ENCODE results near the gene OTULINL. TPM values are rescaled to one million over a fixed set of nuclear protein-coding genes. Genes with fewer than 3 reads are reported as not detected.

The OTULINL gene
- total RNA-seq, 1 donor from 2014 or later = 4.4 TPM

DNA sequence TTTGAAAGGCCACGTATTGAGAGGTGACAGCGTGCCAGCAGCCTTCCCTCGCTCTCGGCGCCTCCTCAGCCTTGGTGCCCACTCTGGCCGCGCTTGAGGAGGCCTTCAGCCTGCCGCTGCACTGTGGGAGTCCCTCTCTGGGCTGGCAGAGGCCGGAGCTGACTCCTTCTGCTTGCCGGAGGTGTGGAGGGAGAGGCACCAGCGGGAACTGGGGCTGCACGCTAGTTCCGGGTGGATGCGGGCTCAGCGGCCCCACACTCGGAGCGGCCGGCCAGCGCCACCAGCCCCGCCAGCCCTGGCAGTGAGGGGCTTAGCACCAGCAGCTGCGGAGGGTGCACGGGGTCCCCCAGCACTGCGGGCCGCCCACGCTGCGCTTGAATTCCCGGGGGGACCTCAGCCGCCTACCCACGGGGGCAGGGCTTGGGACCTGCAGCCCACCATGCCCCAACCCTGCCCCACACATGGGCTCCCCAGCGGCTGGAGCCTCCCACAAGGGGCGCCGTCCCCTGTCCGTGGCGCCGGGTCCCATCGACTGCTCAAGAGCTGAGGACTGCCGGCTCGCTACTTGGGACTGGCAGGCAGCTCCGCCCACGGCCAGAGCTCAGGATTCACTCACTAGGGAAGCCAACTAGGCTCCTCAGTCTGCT, 4.4 kb upstream of the OTULINL start:
- DNase-seq = no peak

DNA sequence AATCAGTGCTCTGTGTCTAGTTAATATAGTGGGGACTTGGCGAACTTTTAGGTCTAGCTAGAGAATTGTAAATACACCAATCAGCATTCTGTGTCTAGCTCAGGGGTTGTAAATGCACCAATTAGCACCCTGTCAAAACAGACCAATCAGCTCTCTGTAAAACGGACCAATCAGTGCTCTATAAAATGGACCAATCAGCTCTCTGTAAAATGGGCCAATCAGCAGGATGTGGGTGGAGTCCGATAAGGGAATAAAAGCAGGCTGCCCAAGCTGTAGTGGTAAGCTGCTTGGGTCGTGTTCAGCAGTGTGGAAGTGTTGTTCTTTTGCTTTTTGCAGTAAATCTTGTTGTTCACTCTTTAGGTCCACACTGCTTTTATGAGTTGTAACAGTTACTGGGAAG, 3.6 kb upstream of the OTULINL start:
- DNase-seq = no peak

DNA sequence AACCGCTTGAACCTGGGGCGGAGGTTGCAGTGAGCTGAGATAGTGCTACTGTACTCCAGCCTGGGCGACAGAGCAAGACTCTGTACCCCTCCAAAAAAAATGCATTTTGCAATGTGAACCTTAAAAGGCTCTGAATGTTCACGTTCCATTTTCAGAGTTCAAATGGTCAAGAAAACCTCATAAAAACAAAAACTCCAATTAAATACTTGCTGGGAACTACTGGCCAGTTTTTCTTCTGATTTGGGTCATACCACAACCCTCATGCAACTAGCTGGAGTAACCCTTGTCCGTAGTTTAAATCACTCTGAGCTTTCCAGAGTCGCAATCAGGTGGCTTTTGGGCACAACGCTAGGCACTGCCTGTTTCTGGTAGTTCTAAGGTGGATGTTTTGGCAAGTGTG, 2.3 kb upstream of the OTULINL start:
- no peak for DNase-seq

DNA sequence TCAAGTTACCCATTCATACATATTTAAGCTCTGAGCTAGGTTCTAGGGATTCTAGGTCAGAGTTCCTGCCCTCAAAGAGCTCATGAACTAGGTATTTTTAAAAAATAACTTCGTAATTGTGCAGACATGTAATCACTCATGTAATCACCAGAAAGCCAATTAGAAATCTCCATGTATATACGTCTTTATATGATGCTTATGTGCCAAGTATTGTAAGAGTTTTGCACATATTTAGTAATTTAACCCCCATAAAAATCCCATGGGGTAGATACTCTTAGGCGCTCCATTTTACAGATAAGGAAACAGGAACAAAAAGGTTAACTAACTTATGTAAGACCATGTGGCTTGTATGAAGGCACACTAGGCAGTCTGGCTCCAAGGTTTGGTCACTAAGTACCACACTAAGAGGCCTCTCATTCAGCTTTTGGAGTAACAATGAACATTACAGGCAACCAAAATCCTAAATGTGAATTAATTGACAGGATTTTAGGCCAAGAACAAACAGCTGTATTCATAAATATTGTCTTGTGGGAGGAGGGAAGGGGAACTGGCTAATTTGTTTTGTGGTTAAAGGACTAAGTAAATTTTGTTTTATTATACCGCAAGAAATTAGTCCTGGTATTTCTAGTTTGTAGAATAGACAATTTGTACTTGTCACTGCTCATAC, 1.7 kb upstream of the OTULINL start:
- no peak for DNase-seq

DNA sequence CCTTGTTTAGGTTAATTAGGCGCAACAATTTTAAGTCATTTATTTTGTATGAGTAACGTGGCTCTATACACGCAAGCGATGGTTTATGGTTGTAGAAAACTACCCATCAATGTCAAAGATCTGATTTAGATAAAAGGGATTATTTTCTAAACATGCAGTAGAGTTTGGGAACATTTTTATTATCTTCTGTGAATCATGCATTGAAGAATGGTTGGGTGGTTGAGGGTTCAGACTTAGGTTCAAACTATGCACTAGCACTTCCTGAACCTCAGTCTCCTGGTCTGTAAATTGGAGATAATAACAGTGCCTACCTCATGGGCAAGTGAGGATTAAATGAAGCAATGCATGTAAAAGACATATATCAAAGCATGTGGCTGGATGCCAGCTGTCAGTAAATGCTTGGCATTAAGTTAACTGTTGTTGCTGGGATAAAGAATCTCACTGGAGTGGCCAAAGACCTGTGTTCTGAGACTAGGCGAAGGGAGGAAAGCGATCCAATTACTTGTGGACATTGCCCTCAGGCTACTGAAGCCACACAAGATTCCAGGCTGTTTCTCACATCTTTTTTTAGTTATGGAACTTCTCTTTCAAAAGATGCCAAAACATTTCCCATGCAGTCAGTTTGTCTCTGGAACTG, 1.1 kb upstream of the OTULINL start:
- DNase-seq = no peak

DNA sequence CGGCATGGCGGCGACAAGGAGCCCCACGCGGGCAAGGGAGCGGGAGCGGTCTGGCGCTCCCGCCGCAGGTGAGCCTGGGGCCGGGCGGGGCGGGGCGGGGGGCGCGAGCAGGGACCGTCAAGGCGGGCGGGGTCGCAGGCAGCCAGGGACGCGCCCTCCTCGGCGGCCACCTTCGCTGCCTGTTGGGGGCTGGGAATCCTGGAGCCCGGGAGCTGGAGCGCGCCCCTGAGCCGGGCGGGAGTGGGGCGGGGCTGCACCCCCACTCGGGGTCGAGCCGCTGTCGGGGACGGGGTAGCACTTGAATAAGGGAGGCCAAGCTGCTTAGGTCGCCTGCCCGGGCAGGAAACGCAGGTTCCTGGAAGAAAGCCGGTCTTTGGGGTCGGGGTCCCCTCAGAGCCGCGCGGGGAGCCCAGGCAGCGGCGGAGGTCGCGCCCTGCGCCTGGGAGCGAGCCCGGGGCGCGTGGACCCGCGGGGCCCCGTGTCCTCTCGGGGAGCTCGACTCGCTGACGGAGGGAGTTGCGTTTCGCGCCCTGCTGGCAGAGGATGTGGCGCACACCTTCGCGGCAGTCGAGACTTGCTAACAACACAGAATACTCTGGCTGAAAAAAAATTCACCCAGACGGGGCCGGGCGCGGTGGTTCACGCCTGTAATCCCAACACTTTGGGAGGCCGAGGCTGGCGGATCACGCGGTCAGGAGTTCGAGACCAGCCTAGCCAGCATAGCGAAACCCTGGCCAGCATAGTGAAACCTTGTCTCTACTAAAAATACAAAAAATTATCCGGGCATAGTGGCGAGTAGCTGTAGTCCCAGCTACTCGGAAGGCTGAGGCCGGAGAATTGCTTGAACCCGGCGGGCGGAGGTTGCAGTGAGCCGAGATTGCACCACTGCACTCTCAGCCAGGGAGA, 552 bp downstream of the OTULINL start:
- peak; percentile 49 for DNase-seq

DNA sequence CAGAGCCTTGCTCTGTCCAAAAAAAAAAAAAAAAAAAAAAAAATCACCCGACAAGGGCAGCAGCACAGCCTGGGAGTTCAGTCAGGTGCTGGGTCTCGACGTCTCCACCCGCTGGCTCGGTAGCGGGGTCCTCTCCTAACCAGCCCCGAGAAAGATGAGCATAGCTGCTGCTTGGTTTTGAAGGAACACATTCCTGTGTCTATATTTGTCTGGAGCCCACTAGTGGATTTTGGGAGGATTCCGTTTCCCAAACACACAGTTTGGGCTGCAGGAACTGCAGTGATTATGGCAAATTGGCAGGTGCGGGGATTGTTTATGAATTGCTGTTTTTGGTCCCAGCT, 1.2 kb downstream of the OTULINL start:
- peak; percentile 50 for DNase-seq

DNA sequence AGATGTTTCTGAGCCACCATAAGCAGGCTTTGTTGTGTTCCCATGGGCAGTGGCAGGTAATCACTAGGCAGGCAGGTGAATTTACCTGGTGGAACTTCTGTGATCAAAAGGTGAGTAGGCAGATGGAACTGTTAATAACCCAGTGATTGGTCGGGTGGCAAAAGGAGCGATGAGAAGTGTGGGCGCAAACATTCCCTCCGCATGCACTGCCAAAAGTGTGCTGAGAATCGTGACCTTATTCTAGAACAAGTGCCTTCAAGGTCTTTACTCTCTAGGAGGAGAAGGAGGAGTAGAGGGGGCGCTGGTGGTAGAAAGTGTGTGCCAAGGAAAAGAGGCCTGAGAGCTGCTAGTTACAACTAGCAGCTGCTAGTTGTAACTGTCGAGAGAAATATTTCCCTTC, 3.3 kb downstream of the OTULINL start:
- DNase-seq = no peak

DNA sequence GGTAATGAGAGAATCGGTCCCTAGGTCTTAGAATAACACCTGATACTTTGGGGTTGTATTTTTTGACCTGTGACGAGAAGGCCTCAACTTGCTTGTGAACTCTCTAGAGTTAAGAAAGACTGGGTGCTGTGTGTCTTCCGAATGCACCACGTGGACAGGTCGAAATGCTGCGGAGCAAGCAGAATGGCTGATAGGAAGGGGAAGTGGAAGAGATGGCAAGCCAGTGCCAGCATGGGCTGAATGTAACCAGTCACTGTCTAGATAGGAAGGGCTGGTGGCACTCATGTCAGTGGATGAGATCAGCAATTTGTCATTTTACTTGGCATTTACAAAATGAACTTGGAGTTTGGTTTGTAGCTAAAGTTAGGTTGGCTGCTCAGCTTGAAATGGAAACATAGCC, 5.6 kb downstream of the OTULINL start:
- DNase-seq = no peak

DNA sequence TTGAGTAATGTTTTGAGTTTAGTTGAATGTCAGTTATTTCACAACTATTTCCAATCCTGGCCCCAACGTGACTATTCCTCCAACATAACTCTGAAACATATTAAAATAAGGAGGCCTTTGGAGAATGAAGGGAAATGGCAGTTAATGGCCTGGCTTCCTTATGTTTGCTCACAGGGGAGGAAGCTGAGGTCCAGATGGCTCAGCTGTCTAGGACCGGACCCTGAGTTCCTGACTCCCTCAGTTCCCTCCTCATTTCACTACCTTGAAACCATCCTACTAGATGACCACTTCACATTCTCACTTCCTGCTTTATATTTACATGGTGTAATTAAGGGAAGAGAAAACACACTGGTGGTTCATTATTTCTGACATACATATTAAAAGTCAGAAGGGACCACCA, 6.6 kb downstream of the OTULINL start:
- no peak for DNase-seq

DNA sequence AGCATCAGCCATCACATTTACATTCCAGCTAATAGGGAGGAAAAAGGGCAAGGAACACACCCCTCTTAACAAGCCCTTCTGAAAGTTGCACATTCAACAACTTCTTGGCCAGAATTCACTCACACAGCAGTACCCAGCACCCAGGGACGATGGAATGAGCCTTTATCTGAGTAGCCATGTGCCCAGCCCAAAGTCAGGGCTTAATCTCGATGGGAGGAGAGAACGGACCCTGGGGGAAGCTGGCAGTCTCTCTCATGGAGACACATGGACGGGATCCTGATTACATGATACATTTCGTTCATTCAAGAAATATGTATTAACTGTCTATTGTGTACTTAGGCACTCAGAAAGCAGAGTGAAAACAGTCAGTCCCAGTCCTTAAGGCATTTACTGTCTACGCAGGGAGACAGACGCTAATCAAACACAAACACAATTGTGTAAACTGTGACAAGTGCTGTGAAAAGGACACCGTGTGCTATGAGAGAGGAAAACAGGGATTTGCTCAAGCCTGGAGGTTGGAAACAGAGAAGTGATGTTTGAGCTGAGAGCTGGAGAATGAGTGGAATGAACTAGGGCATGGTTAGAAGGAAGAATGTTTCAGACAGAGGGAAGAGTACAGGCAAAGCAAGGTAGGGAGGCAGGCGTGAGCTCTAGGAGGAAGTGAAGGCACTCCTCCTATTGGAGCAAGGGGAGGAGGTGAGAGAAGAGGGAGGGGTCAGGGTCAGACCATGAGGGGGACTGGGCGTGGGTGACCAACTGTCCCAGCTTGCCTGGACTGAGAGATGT, 7.4 kb downstream of the OTULINL start:
- DNase-seq = peak; percentile 29

DNA sequence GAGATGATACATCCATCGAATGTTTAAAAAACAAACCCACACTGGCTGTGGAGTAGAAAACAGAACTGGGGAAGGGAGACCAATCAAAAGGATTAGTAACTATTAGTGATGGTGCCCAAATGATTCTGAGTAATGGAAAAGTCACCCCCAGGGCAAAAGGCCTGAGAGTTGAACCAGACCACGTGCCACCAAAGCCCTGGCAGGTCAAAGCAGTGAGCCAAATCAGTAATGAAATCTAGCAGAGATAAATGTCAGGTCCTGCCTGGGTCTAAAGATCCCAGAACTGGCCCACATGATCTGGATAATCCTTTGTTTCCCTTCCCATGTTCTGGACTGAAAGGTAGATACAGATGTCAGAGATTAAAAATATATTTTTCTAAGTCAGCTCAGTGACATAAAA, 9.4 kb downstream of the OTULINL start:
- no peak for DNase-seq

DNA sequence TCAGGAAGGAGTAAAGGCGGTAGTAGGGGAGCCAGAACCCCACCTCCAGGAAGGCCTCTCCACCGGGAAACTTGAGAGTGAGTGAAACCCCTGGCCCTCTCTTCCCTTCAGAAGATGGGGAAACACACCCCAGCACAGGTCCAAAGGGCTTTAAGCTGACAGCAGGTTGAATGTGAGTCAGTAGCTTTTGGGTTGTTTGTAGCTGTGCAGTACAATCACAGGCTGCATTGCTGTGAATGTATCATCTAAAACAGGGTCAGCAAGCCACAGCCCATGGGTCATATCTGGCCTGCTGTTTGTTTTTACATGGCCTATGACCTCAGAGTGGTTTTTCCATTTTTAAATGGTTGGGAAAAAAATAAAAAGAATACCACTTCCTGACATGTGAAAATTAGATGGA, 10.0 kb downstream of the OTULINL start:
- DNase-seq = no peak

DNA sequence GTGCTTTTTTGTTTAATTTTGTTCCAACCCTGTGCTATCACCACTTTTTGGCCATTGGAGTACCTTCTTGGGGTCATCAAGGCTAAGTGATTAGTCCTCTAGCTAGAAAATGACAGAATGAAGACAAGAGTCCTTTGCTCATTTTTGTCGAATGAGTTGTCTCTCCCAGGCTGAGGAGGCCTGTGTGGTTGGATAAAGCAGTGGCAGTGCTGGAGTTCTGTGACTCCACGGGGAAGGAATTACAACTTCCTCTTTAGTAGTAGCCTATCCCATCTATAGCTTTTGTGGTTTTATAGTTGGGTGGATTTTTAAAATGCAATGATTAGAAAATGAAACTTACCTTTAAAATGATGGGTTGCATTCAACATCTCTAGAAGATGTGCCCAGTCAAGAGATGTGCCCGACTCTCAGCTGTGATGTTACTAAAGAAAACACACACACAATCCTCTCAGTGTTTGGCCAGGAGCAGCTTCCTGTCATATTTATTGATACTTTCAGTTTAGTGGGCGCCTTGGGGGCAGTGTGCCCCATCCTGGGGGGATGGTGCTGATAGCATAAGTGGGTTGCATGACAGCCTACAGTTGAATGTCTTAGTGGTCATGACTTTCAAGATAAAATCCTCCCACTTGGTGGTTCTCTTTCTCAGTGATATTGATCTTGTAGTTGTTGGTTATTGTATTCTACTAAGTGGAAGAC, 11.9 kb downstream of the OTULINL start:
- DNase-seq = no peak

DNA sequence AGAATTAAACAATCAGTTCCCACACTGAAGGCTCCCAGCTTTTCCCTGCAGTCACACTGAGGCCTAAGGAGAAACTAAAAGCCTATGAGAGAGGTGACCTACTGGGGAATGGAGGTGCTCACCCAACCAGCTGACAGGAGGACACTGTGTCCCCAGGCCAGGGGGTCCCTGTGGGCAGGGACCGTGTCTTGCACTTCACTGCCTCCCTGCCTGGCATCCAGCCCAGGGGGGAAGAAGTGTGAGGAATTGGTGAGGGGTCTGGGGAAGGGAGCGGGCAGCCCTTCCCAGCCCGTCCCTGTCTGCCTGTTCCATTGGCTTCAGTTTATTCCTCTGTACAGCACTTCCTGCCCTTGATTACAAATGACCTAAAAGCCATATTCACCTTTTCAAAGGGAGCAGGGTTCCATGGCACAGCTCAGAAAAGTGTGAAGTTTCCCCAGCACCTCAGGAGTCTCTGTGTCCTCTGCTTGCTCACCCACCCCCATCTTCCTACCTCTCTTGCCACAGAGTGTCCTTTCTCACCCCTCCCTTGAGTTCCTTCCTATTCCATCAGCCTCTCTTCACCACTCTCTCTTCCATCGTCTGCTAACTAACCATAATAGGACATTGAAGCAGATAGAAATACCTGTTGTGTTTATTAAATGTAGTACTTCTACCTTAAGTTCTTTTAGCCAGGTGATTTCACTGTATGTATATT, 12.9 kb downstream of the OTULINL start:
- DNase-seq = no peak

DNA sequence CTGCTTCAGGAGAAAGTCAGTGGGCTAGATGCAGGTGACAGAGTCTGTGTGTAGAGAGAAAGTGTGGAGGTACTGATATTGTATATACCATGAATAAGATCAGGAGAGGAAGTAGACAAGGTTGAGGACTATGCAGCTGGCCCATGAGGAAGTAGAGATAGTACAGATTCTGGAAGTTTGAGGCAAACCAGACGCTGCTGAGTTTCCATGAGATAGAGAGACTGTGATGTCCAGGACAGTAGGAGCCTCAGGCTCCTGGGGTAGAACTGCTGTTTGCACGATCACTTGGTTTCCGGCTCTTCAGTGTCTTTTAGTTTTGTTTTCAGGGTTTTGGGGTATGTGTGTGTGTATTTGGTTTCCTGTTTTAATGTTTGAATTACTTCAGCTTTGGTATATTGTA, 13.6 kb downstream of the OTULINL start:
- DNase-seq = peak; percentile 16

DNA sequence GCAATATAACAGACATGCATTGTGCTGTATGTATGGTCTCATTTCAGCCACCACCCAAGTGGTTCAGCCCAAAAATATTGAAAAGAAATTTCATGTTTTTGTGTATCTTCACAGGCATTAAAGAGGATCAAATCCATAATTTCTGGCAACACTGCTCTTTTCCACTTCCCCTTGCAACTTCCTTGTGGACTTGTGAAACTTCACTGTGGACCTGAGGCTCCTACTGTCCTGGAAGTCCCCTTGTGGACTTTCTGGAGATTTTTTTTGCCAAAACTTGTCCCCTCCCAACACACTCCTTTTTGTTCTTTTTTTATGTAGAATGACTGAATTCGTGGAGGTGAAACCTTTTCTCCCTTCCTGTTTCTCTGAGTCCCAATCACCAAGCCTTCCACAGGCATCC, 14.3 kb downstream of the OTULINL start:
- DNase-seq = no peak

DNA sequence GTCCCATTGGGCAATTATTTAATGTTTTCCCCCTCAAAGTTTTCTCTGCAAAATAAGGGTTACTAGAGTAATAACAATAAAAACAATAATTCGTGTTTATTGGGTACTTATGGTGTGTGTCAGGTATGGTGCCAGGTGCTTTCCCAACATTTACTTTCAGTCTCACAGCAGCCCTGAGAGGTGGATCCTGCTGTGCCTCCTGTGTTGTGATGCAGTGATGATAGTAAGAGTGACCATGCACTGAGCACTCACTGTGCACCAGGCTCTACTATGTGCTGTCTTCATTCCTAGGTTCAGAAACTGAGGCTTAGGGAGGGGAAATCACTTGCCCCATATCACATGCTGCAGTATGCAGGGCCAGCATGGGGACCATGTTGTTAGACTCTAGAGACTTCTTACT, 15.5 kb downstream of the OTULINL start:
- no peak for DNase-seq

DNA sequence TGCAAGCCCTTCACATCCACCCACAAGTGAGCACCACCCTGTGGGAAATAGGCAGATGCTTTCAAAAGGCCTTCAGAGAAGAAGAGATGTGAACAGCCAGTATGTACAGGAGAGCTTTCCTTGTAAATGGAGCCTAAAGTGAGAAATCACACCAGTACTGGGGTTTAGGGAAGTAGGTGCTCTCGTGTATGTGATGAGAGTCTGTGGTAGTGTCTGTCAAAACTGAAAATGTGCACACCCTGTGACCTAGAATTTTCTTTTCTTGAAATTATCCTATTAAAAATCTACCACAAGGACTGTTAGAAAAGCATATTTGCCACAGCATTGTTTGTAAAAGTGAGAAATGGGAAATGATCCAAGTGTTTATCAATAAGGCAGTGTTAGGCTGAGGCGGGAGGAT, 16.6 kb downstream of the OTULINL start:
- DNase-seq = no peak

DNA sequence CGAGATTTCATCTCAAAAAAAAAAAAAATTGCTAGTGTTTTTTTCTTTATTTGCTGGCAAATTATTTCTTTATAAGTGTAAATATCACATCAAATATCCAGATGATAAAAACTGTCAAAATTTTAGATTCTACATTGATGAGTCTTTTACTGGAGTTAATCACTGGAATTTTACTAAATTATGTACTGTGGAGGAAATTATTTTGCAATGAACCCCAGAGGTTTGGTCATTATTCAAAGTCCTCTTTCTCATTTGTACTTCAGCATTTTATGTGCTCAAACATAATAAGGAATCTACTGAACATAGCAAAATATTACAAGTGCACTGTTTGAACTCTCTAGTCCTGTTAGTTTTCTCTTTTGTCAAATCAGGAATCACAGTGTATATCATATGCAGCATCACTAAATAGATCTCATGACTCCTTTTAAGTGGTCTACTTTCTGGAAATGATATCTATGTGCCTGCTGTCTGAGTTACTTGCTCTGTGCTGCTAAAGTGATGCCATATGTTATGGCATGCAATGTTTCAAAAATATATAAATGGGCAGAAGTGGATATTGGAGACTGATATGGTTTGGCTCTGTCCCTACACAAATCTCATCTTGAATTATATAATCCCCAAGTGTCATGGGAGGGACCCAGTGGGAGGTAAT, 18.0 kb downstream of the OTULINL start:
- no peak for DNase-seq

All from tongue (tissue), 2 donors.